HepG2 (cell line): ENCODE results near the gene OTP. TPM values are rescaled to one million over a fixed set of nuclear protein-coding genes. Genes with fewer than 3 reads are reported as not detected.

Experiments used
- AKAP8 ChIP-seq: sonication (generic); formaldehyde crosslinking; IDR thresholded peaks from 2 replicates; pipeline ENCODE4 v1.5.1; 2020; ENCODE audit warnings: mild to moderate bottlenecking, missing genetic modification reagents
- BRCA1 ChIP-seq: sonication (generic); formaldehyde crosslinking; IDR thresholded peaks from 2 replicates; pipeline ENCODE4 v1.4.0; 2020; ENCODE audit warnings: missing genetic modification reagents
- EHMT2 ChIP-seq: fragments of 200-600 bp; sonication (generic); IDR thresholded peaks from 2 replicates; pipeline ENCODE4 v1.7.0; 2017; ENCODE audit warnings: antibody characterized with exemption, low read depth, low read length, borderline replicate concordance
- GABPB1 ChIP-seq: IDR thresholded peaks from 2 replicates; pipeline ENCODE4 v1.6.1; 2016; ENCODE audit warnings: mild to moderate bottlenecking, missing genetic modification reagents, moderate library complexity, missing compliant biosample characterization
- GRHL1 ChIP-seq: sonication (generic); formaldehyde crosslinking; conservative IDR thresholded peaks from 2 replicates; pipeline ENCODE4 v1.8.0; 2022; ENCODE audit warnings: missing genetic modification reagents
- HDAC1 ChIP-seq: sonication (generic); formaldehyde crosslinking; IDR thresholded peaks from 2 replicates; pipeline ENCODE4 v1.5.1; 2020; ENCODE audit warnings: mild to moderate bottlenecking, missing genetic modification reagents
- HOXA5 ChIP-seq: sonication (generic); formaldehyde crosslinking; IDR thresholded peaks from 2 replicates; pipeline ENCODE4 v1.4.0; 2020; ENCODE audit warnings: missing genetic modification reagents
- NCOR1 ChIP-seq: fragments of 200-600 bp; sonication (generic); IDR thresholded peaks from 2 replicates; pipeline ENCODE4 v1.7.0; 2017; ENCODE audit warnings: antibody characterized with exemption, low read length, borderline replicate concordance
- NONO ChIP-seq, 2 experiments: fragments of 450-650 bp in 1 of 2; sonication (generic) in 1 of 2; formaldehyde crosslinking in 1 of 2; IDR thresholded peaks in 1 of 2; conservative IDR thresholded peaks in 1 of 2; 2 replicates each; pipeline versions ENCODE4 v1.6.1 to v1.8.0; 2017 to 2022; ENCODE audit warnings: mild to moderate bottlenecking in 1 of 2, missing genetic modification reagents in 1 of 2, moderate library complexity in 1 of 2
- NR2F1 ChIP-seq, 2 experiments: fragments of 450-650 bp in 1 of 2; formaldehyde crosslinking in 1 of 2; IDR thresholded peaks; 2 replicates each; pipeline versions ENCODE4 v1.5.0 to v1.6.1; 2016 to 2020; ENCODE audit warnings: mild to moderate bottlenecking in 1 of 2, missing compliant biosample characterization in 1 of 2, missing genetic modification reagents in 1 of 2, moderate library complexity in 1 of 2
- NR3C1 ChIP-seq: sonication (generic); formaldehyde crosslinking; IDR thresholded peaks from 2 replicates; pipeline ENCODE4 v1.4.0; 2020; ENCODE audit warnings: missing genetic modification reagents
- POGZ ChIP-seq: sonication (generic); formaldehyde crosslinking; IDR thresholded peaks from 2 replicates; pipeline ENCODE4 v1.4.0; 2020; ENCODE audit warnings: mild to moderate bottlenecking, missing genetic modification reagents
- RARA ChIP-seq: IDR thresholded peaks from 2 replicates; pipeline ENCODE4 v1.6.1; 2016; ENCODE audit warnings: missing genetic modification reagents, missing compliant biosample characterization
- SCMH1 ChIP-seq: sonication (generic); formaldehyde crosslinking; IDR thresholded peaks from 2 replicates; pipeline ENCODE4 v1.9.0; 2021; ENCODE audit warnings: missing genetic modification reagents, mild to moderate bottlenecking, borderline replicate concordance
- SIX1 ChIP-seq: sonication (generic); formaldehyde crosslinking; IDR thresholded peaks from 2 replicates; pipeline ENCODE4 v1.4.0; 2020; ENCODE audit warnings: missing genetic modification reagents, borderline replicate concordance
- ZBTB10 ChIP-seq: sonication (generic); formaldehyde crosslinking; IDR thresholded peaks from 2 replicates; pipeline ENCODE4 v1.4.0; 2020; ENCODE audit warnings: missing genetic modification reagents, borderline replicate concordance
- ZBTB33 ChIP-seq: sonication (generic); formaldehyde crosslinking; IDR thresholded peaks from 2 replicates; pipeline ENCODE4 v1.4.0; 2020; ENCODE audit warnings: missing genetic modification reagents
- ZMYM4 ChIP-seq: sonication (generic); formaldehyde crosslinking; IDR thresholded peaks from 2 replicates; pipeline ENCODE4 v1.8.1; 2023; ENCODE audit warnings: mild to moderate bottlenecking, missing genetic modification reagents
- ZNF256 ChIP-seq: sonication (generic); formaldehyde crosslinking; conservative IDR thresholded peaks from 2 replicates; pipeline ENCODE4 v1.4.0; 2020; ENCODE audit warnings: missing genetic modification reagents
- ZNF326 ChIP-seq: sonication (generic); formaldehyde crosslinking; IDR thresholded peaks from 2 replicates; pipeline ENCODE4 v1.4.0; 2020; ENCODE audit warnings: missing genetic modification reagents, borderline replicate concordance
- polyA plus RNA-seq, 8 experiments: library from polyadenylated mRNA; depleted of rRNA in 3 of 8; stranded (reverse) in 7 of 8; unstranded in 1 of 8; fragments of >200 nt; fragmentation: Illumina TruSeq in 4 of 8; extraction: Trizol in 4 of 8; gene quantifications; 2 replicates each; pipeline versions ENCODE4 v1.2.1 to v1.2.3, GENCODE V29; 2011 to 2016; ENCODE audit warnings: low read depth in 4 of 8, missing spikeins in 1 of 8, mixed read lengths in 1 of 8; ENCODE audit not compliant: insufficient read depth in 1 of 8
- total RNA-seq, 5 experiments: library from RNA; depleted of rRNA; stranded (reverse); fragments of >200 nt; fragmentation: Illumina TruSeq; extraction: Trizol; gene quantifications; 2 replicates each; pipeline ENCODE4 v1.2.3, GENCODE V29; 2016; ENCODE audit warnings: low read depth in 1 of 5
- TF ChIP-seq, protein P1 (sequence below): sonication (generic); formaldehyde crosslinking; IDR thresholded peaks from 2 replicates; pipeline ENCODE4 v1.4.0; 2020; ENCODE audit warnings: missing genetic modification reagents, mild to moderate bottlenecking, borderline replicate concordance

Gene OTP
- total and polyA plus RNA-seq, 2 of the 13 experiments (the other 11 are each of a cell fraction or from before 2014, with no cell fraction given) = not detected

GRCh38 chr5:77630114-77630680, 8.3 kb downstream of the OTP start (continued):
- TF ChIP-seq NR2F1 (CRISPR knock-in tag; IDR thresholded peaks at IDR 0.05) = no peak
- no peak for TF ChIP-seq ZMYM4 (CRISPR knock-in tag)
- TF ChIP-seq ZBTB33 (CRISPR knock-in tag) = no peak
- no peak for TF ChIP-seq AKAP8 (CRISPR knock-in tag)
- TF ChIP-seq, protein P1, sequence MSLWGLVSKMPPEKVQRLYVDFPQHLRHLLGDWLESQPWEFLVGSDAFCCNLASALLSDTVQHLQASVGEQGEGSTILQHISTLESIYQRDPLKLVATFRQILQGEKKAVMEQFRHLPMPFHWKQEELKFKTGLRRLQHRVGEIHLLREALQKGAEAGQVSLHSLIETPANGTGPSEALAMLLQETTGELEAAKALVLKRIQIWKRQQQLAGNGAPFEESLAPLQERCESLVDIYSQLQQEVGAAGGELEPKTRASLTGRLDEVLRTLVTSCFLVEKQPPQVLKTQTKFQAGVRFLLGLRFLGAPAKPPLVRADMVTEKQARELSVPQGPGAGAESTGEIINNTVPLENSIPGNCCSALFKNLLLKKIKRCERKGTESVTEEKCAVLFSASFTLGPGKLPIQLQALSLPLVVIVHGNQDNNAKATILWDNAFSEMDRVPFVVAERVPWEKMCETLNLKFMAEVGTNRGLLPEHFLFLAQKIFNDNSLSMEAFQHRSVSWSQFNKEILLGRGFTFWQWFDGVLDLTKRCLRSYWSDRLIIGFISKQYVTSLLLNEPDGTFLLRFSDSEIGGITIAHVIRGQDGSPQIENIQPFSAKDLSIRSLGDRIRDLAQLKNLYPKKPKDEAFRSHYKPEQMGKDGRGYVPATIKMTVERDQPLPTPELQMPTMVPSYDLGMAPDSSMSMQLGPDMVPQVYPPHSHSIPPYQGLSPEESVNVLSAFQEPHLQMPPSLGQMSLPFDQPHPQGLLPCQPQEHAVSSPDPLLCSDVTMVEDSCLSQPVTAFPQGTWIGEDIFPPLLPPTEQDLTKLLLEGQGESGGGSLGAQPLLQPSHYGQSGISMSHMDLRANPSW (CRISPR knock-in tag) = no peak
- TF ChIP-seq NCOR1 = no peak
- TF ChIP-seq BRCA1 (CRISPR knock-in tag) = no peak
- no peak for TF ChIP-seq HOXA5 (CRISPR knock-in tag)
- no peak for TF ChIP-seq NR3C1
- no peak for TF ChIP-seq ZNF326 (CRISPR knock-in tag)
- peak; percentile 52 for TF ChIP-seq GABPB1 (CRISPR knock-in tag)
- TF ChIP-seq ZBTB10 (CRISPR knock-in tag) = no peak
- peak; percentile 40; the same call in 1 of the 2 replicates for TF ChIP-seq HDAC1 (CRISPR knock-in tag)
- TF ChIP-seq NONO (IDR thresholded peaks at IDR 0.05) = no peak
- no peak for TF ChIP-seq NONO (CRISPR knock-in tag; conservative IDR thresholded peaks at IDR 0.05)
- no peak for TF ChIP-seq GRHL1
- TF ChIP-seq POGZ = no peak; the same call in 1 of the 2 replicates
- no peak for TF ChIP-seq SIX1 (CRISPR knock-in tag)
- TF ChIP-seq EHMT2 = no peak
- no peak for TF ChIP-seq SCMH1 (CRISPR knock-in tag)
- TF ChIP-seq ZNF256 = no peak
- no peak for TF ChIP-seq RARA (CRISPR knock-in tag)
